ENCODE measurements around the gene SART1.

DNA sequence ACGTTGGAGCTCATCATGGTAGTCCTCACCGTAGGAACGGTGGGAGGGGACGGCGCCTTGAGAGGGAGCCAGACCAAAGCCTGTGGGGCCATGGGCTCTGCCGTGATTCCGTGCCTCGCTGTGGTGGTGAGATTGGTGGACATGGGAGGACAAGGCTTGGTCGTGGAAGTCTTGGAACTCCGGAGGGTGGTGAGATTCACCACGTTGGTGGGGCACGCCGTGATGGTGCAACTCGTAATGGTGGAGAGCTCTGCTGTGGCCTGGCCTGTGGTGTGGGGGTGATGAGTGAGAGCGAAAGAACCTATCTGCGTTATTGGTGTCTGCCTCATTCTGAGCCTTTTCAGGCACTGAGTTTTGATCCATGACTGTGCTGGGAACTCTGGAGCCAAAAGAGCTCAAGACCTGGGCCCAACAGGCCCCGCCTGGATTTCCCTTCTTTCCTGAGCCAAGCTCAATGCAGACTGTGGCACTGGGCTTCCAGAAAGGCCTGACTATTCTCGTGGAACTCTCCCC is 64.5 kb downstream of the SART1 start, which contains the start of gene CATSPER1:
- TF ChIP-seq CEBPB (IDR thresholded peaks at IDR 0.05) (no peak), EP300 (IDR thresholded peaks at IDR 0.05; ENCODE audit: borderline replicate concordance) (no peak), YY1 (IDR thresholded peaks at IDR 0.05; ENCODE audit: low read depth) (no peak)
- TF ChIP-seq, protein P1, sequence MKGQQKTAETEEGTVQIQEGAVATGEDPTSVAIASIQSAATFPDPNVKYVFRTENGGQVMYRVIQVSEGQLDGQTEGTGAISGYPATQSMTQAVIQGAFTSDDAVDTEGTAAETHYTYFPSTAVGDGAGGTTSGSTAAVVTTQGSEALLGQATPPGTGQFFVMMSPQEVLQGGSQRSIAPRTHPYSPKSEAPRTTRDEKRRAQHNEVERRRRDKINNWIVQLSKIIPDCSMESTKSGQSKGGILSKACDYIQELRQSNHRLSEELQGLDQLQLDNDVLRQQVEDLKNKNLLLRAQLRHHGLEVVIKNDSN (IDR thresholded peaks at IDR 0.05), result no peak
- TF ChIP-seq, protein P2, sequence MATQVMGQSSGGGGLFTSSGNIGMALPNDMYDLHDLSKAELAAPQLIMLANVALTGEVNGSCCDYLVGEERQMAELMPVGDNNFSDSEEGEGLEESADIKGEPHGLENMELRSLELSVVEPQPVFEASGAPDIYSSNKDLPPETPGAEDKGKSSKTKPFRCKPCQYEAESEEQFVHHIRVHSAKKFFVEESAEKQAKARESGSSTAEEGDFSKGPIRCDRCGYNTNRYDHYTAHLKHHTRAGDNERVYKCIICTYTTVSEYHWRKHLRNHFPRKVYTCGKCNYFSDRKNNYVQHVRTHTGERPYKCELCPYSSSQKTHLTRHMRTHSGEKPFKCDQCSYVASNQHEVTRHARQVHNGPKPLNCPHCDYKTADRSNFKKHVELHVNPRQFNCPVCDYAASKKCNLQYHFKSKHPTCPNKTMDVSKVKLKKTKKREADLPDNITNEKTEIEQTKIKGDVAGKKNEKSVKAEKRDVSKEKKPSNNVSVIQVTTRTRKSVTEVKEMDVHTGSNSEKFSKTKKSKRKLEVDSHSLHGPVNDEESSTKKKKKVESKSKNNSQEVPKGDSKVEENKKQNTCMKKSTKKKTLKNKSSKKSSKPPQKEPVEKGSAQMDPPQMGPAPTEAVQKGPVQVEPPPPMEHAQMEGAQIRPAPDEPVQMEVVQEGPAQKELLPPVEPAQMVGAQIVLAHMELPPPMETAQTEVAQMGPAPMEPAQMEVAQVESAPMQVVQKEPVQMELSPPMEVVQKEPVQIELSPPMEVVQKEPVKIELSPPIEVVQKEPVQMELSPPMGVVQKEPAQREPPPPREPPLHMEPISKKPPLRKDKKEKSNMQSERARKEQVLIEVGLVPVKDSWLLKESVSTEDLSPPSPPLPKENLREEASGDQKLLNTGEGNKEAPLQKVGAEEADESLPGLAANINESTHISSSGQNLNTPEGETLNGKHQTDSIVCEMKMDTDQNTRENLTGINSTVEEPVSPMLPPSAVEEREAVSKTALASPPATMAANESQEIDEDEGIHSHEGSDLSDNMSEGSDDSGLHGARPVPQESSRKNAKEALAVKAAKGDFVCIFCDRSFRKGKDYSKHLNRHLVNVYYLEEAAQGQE (IDR thresholded peaks at IDR 0.05; ENCODE audit: low read depth), result no peak
